DND-41 (cell line): ENCODE results near the gene TNIP2.

Experiments used
- ATAC-seq: fragments of 200-7000 bp; cut with Tn5 transposase; 3 replicates; pipeline ENCODE4 v1.9.1; 2021; ENCODE audit warnings: low read depth; ENCODE audit not compliant: insufficient read depth
- DNase-seq: peaks from one replicate; pipeline ENCODE4 v3.0.0-alpha.2; 2020
- H2AFZ ChIP-seq: 2 replicates; pipeline ENCODE4 v1.6.0; 2012; ENCODE audit warnings: low read depth, low read length
- H3K27ac ChIP-seq: 2 replicates; pipeline ENCODE4 v1.5.1; 2012; ENCODE audit warnings: low read length, inconsistent platforms
- H3K27me3 ChIP-seq: fragments of 200-600 bp; sonication (generic); 2 replicates; pipeline ENCODE4 v1.6.0; 2012; ENCODE audit warnings: low read length, mild to moderate bottlenecking, inconsistent platforms; ENCODE audit not compliant: insufficient read depth, poor library complexity
- H3K36me3 ChIP-seq: 2 replicates; pipeline ENCODE4 v1.5.1; 2012; ENCODE audit warnings: low read length, inconsistent platforms; ENCODE audit not compliant: insufficient read depth
- H3K4me1 ChIP-seq: 2 replicates; pipeline ENCODE4 v1.5.1; 2012; ENCODE audit warnings: mild to moderate bottlenecking, low read length; ENCODE audit not compliant: insufficient read depth
- H3K4me2 ChIP-seq: 2 replicates; pipeline ENCODE4 v1.6.0; 2012; ENCODE audit warnings: mild to moderate bottlenecking, moderate library complexity, low read length, inconsistent platforms; ENCODE audit not compliant: insufficient read depth
- H3K4me3 ChIP-seq, 2 experiments: fragments of 200-600 bp in 1 of 2; shearing (Covaris generic) in 1 of 2; 2 replicates each; pipeline ENCODE4 v1.5.1; 2012 to 2016; ENCODE audit warnings: inconsistent platforms in 2 of 2, low read length in 2 of 2, mild to moderate bottlenecking in 2 of 2, low read depth in 1 of 2, moderate library complexity in 1 of 2
- H3K79me2 ChIP-seq: 2 replicates; pipeline ENCODE4 v1.6.0; 2012; ENCODE audit warnings: low read length, inconsistent platforms; ENCODE audit not compliant: insufficient read depth
- H3K9ac ChIP-seq: 2 replicates; pipeline ENCODE4 v1.6.0; 2012; ENCODE audit warnings: low read depth, mild to moderate bottlenecking, inconsistent platforms, low read length, moderate library complexity
- H3K9me3 ChIP-seq: 2 replicates; pipeline ENCODE4 v1.5.1; 2012; ENCODE audit warnings: low read length, moderate library complexity, mild to moderate bottlenecking, inconsistent platforms; ENCODE audit not compliant: insufficient read depth, severe bottlenecking
- H4K20me1 ChIP-seq: 2 replicates; pipeline ENCODE4 v1.6.0; 2012; ENCODE audit warnings: low read length; ENCODE audit not compliant: insufficient read depth
- EZH2 ChIP-seq: IDR thresholded peaks from 3 replicates; pipeline ENCODE4 v1.6.1; 2012; ENCODE audit warnings: borderline replicate concordance, low read depth, mild to moderate bottlenecking, moderate library complexity, low read length, inconsistent platforms; ENCODE audit not compliant: severe bottlenecking
- TF ChIP-seq, protein P1 (sequence below): IDR thresholded peaks from 2 replicates; pipeline ENCODE4 v1.5.1; 2012; ENCODE audit warnings: borderline replicate concordance, low read length, moderate library complexity, mild to moderate bottlenecking; ENCODE audit not compliant: poor library complexity, severe bottlenecking; ENCODE audit errors: extremely low read depth

Gene TNIP2

GRCh38 chr4:2803624-2804448 lies 47.7 kb upstream of the TNIP2 start:
- no peak overlapping the region for H3K4me3 ChIP-seq
- H3K4me2 ChIP-seq = no peak overlapping the region
- H3K79me2 ChIP-seq = no peaks in the 10 kb centered on the region

GRCh38 chr4:2802618-2803531 lies 46.7 kb upstream of the TNIP2 start:
- TF ChIP-seq, protein P1, sequence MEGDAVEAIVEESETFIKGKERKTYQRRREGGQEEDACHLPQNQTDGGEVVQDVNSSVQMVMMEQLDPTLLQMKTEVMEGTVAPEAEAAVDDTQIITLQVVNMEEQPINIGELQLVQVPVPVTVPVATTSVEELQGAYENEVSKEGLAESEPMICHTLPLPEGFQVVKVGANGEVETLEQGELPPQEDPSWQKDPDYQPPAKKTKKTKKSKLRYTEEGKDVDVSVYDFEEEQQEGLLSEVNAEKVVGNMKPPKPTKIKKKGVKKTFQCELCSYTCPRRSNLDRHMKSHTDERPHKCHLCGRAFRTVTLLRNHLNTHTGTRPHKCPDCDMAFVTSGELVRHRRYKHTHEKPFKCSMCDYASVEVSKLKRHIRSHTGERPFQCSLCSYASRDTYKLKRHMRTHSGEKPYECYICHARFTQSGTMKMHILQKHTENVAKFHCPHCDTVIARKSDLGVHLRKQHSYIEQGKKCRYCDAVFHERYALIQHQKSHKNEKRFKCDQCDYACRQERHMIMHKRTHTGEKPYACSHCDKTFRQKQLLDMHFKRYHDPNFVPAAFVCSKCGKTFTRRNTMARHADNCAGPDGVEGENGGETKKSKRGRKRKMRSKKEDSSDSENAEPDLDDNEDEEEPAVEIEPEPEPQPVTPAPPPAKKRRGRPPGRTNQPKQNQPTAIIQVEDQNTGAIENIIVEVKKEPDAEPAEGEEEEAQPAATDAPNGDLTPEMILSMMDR = no peak
- TF ChIP-seq EZH2 = no peak
- ATAC-seq = no peak
- H3K4me3 ChIP-seq = no peak overlapping the region
- H3K9me3 ChIP-seq = no peaks in the 10 kb centered on the region
- no peaks in the 10 kb centered on the region for H3K36me3 ChIP-seq
- H3K27ac ChIP-seq = no peak overlapping the region
- H3K9ac ChIP-seq = no peak overlapping the region
- no peaks in the 10 kb centered on the region for H3K79me2 ChIP-seq
- no peak overlapping the region for H3K4me2 ChIP-seq
- no peaks in the 10 kb centered on the region; the same call in 1 of the 2 replicates for H4K20me1 ChIP-seq
- no peak for DNase-seq
- H3K27me3 ChIP-seq = no peaks in the 10 kb centered on the region
- no peaks in the 10 kb centered on the region for H3K4me1 ChIP-seq
- no peak overlapping the region for H2AFZ ChIP-seq

More at GRCh38 chr4:2803624-2804448, 47.7 kb upstream of the TNIP2 start:
- TF ChIP-seq EZH2 = no peak
- TF ChIP-seq, protein P1 = no peak
- DNase-seq (no peak), ATAC-seq (no peak)
- no peak overlapping the region for H2AFZ ChIP-seq
- H3K27ac ChIP-seq = no peak overlapping the region
- H3K9ac ChIP-seq = no peak overlapping the region
- H3K4me1 ChIP-seq = no peaks in the 10 kb centered on the region
- no peaks in the 10 kb centered on the region for H3K9me3 ChIP-seq
- no peaks in the 10 kb centered on the region for H3K27me3 ChIP-seq
- H4K20me1 ChIP-seq = no peaks in the 10 kb centered on the region; the same call in 1 of the 2 replicates
- H3K36me3 ChIP-seq = no peaks in the 10 kb centered on the region

DNA sequence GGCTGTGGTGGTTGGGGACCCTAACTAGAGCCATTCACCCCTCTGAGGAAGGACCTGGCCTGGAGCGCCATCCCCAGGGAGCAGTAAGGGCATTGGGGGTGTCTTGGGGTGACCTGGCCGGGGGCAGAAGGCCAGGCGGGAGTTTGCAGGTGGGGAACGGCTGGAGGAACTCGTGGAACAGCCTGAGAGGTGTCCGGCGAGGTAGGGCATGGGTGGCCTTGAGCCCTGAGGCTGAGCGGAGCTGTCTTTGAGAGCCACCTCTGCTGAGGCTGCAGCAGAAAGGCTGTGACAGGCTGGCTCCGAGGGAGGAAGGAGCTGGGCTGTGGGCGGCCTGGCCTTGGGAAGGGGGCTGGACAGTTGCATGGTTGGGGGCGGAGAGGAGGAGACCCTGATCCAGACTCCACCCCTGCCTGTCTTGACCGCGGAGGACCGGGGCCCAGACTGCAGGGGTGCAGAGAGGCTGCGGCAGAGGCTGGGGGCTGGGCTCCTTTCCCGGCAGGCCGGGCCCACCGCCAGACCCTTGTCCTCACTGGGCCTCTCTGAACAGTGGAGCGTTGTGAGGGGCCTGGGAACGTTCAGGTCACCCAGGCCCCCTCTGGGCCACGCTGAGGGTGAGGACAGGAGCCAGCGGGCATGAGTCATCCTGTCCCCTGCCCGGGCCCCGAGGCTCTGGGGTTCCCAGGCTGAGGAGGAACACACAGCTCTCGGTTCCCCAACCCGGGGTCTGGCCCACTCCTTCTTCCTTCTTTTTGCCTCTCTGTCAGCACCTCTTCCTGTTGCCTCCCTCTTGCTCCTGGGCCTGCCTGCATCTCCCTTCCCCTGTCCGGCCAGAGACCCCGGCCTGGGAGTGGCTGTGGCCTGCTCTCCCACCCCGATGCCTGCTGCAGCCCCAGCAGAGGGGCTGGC lies 44.8 kb upstream of the TNIP2 start:
- TF ChIP-seq, protein P1 = no peak
- no peak for TF ChIP-seq EZH2
- no peaks in the 10 kb centered on the region for H3K9me3 ChIP-seq
- no peak for DNase-seq
- no peak overlapping the region for H3K4me2 ChIP-seq
- no peak overlapping the region for H3K4me3 ChIP-seq
- no peak for ATAC-seq
- H3K27me3 ChIP-seq = no peaks in the 10 kb centered on the region
- no peaks in the 10 kb centered on the region for H3K4me1 ChIP-seq
- H3K9ac ChIP-seq = no peak overlapping the region
- no peaks in the 10 kb centered on the region for H3K36me3 ChIP-seq
- no peak overlapping the region for H3K27ac ChIP-seq
- H2AFZ ChIP-seq = no peak overlapping the region
- no peaks in the 10 kb centered on the region; the same call in 1 of the 2 replicates for H4K20me1 ChIP-seq
- no peaks in the 10 kb centered on the region for H3K79me2 ChIP-seq
